ENCODE data around the gene PPP6R1.

DNA sequence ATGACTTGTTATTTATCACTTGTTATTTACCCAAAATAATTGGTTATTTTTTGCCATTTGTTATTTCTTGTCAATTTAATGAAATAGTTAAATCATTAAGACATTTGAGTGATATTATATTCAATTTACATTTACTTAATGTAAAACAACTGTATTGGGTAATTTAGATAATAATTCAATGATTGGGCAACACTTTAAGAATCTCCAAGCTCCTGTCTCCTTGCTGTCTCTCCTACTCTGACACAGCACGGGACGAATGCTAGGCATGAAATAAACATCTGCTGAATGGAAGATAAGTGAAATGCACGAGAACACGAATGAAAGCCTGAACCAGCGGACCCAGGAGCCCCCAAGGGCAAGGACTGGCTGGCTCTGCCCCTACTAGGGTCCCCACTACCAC, 5.7 kb upstream of the PPP6R1 start:
- TF ChIP-seq, protein P1, sequence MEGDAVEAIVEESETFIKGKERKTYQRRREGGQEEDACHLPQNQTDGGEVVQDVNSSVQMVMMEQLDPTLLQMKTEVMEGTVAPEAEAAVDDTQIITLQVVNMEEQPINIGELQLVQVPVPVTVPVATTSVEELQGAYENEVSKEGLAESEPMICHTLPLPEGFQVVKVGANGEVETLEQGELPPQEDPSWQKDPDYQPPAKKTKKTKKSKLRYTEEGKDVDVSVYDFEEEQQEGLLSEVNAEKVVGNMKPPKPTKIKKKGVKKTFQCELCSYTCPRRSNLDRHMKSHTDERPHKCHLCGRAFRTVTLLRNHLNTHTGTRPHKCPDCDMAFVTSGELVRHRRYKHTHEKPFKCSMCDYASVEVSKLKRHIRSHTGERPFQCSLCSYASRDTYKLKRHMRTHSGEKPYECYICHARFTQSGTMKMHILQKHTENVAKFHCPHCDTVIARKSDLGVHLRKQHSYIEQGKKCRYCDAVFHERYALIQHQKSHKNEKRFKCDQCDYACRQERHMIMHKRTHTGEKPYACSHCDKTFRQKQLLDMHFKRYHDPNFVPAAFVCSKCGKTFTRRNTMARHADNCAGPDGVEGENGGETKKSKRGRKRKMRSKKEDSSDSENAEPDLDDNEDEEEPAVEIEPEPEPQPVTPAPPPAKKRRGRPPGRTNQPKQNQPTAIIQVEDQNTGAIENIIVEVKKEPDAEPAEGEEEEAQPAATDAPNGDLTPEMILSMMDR (IDR thresholded peaks at IDR 0.05): no peak
- no peak for TF ChIP-seq POLR2A (IDR thresholded peaks at IDR 0.05)

All from stomach (tissue), 4 donors.